ENCODE data around the gene KCND1.

DNA sequence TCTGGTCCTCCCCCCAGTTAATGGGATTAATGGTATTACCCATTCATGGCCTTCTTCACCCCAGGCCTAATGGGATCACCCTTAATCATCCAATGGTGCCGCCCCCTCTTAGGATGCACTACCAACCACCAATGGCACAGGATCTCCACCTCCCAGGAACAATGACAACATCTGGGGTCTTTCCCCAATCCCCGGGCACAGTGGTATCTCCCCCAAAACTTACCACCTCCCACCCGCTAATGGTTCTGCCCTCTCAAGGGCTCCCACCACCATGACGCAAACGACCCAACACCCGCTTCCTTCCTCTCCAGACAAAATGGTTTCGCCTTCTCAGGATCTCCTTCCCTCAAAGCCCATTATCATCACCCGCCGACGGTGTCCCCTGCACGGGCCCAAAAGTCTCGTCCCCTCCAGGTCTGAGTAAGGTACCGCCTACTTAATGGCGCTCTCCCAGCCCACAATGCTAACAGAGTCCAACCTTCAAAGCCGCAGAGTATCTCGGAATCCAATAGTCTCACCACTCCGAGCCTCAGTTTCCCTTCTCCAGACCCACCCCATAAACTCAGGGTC, 30.0 kb upstream of the KCND1 start:
- TF ChIP-seq POLR2A (IDR thresholded peaks at IDR 0.05; ENCODE audit: low read depth, low read length) (no peak), FOS (IDR thresholded peaks at IDR 0.05; ENCODE audit: low read depth, low read length) (no peak), RAD21 (IDR thresholded peaks at IDR 0.05; ENCODE audit: low read length) (no peak), RFX5 (IDR thresholded peaks at IDR 0.05; ENCODE audit: low read depth, low read length) (no peak), CEBPB (IDR thresholded peaks at IDR 0.05; ENCODE audit: low read depth, low read length) (no peak), SMC3 (IDR thresholded peaks at IDR 0.05; ENCODE audit: low read depth, low read length) (no peak), RCOR1 (IDR thresholded peaks at IDR 0.05; ENCODE audit: insufficient replicate concordance, low read length) (no peak)
- TF ChIP-seq, protein P1, sequence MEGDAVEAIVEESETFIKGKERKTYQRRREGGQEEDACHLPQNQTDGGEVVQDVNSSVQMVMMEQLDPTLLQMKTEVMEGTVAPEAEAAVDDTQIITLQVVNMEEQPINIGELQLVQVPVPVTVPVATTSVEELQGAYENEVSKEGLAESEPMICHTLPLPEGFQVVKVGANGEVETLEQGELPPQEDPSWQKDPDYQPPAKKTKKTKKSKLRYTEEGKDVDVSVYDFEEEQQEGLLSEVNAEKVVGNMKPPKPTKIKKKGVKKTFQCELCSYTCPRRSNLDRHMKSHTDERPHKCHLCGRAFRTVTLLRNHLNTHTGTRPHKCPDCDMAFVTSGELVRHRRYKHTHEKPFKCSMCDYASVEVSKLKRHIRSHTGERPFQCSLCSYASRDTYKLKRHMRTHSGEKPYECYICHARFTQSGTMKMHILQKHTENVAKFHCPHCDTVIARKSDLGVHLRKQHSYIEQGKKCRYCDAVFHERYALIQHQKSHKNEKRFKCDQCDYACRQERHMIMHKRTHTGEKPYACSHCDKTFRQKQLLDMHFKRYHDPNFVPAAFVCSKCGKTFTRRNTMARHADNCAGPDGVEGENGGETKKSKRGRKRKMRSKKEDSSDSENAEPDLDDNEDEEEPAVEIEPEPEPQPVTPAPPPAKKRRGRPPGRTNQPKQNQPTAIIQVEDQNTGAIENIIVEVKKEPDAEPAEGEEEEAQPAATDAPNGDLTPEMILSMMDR (conservative IDR thresholded peaks at IDR 0.05; ENCODE audit: low read depth, low read length), result no peak
- TF ChIP-seq, protein P2, sequence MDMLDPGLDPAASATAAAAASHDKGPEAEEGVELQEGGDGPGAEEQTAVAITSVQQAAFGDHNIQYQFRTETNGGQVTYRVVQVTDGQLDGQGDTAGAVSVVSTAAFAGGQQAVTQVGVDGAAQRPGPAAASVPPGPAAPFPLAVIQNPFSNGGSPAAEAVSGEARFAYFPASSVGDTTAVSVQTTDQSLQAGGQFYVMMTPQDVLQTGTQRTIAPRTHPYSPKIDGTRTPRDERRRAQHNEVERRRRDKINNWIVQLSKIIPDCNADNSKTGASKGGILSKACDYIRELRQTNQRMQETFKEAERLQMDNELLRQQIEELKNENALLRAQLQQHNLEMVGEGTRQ (IDR thresholded peaks at IDR 0.05; ENCODE audit: low read depth, low read length), result no peak
- TF ChIP-seq, protein P3, sequence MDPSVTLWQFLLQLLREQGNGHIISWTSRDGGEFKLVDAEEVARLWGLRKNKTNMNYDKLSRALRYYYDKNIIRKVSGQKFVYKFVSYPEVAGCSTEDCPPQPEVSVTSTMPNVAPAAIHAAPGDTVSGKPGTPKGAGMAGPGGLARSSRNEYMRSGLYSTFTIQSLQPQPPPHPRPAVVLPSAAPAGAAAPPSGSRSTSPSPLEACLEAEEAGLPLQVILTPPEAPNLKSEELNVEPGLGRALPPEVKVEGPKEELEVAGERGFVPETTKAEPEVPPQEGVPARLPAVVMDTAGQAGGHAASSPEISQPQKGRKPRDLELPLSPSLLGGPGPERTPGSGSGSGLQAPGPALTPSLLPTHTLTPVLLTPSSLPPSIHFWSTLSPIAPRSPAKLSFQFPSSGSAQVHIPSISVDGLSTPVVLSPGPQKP (IDR thresholded peaks at IDR 0.05; ENCODE audit: borderline replicate concordance, low read depth, low read length), result no peak

Data from IMR-90 (cell line).